IMR-90 (cell line): Measurements from ENCODE around the gene FHAD1. TPM values are rescaled to one million over a fixed set of nuclear protein-coding genes. Genes with fewer than 3 reads are reported as not detected.

Source experiments
- ATAC-seq: fragments of 200-7000 bp; cut with Tn5 transposase; 2 replicates; pipeline ENCODE4 v1.9.1; 2020; ENCODE audit warnings: low read depth, mild to moderate bottlenecking, moderate library complexity
- BruUV-seq: library from RNA; stranded (reverse); fragments of 400-500 nt; replicated peaks from 2 replicates; lab custom pipeline; 2021; lab: Mats Ljungman, UMichigan
- CTCF ChIA-PET: fragments of 300-600 bp; formaldehyde crosslinking; extraction: SDS; loops from one replicate; lab custom pipeline; 2021; ENCODE audit warnings: antibody characterized with exemption; lab: Yijun Ruan, JAX
- POLR2A ChIA-PET: fragments of 300-600 bp; sonication (Branson Sonifier 250); formaldehyde crosslinking; loops from one replicate; lab custom pipeline; 2022; ENCODE audit warnings: antibody characterized with exemption; ENCODE audit not compliant: unreplicated experiment; lab: Charles Lee
- DNase-seq: peaks from one replicate; pipeline ENCODE4 v3.0.0; 2013
- H2AFZ ChIP-seq: replicated peaks from 2 replicates; pipeline ENCODE3; 2013; ENCODE audit warnings: low read length, mild to moderate bottlenecking; ENCODE audit not compliant: poor library complexity
- H2AK5ac ChIP-seq: 2 replicates; pipeline ENCODE4 v1.6.1; 2013; ENCODE audit warnings: low read depth, low read length, inconsistent platforms
- H2AK9ac ChIP-seq: replicated peaks from 2 replicates; pipeline ENCODE3; 2013; ENCODE audit warnings: mild to moderate bottlenecking, low read depth, low read length, moderate library complexity; ENCODE audit not compliant: poor library complexity
- H2BK120ac ChIP-seq: 2 replicates; pipeline ENCODE4 v1.6.1; 2013; ENCODE audit warnings: low read depth, low read length, inconsistent platforms
- H2BK15ac ChIP-seq: 3 replicates; pipeline ENCODE4 v1.6.1; 2013; ENCODE audit warnings: low read depth, low read length, inconsistent platforms
- H2BK20ac ChIP-seq: 2 replicates; pipeline ENCODE4 v1.6.1; 2013; ENCODE audit warnings: low read depth, mild to moderate bottlenecking, inconsistent platforms, low read length, moderate library complexity
- H2BK5ac ChIP-seq: 2 replicates; pipeline ENCODE4 v1.6.1; 2013; ENCODE audit warnings: mild to moderate bottlenecking, low read depth, low read length, inconsistent platforms; ENCODE audit not compliant: poor library complexity, severe bottlenecking
- H3K14ac ChIP-seq: replicated peaks from 2 replicates; pipeline ENCODE4 v1.6.1; 2013; ENCODE audit warnings: low read depth, low read length, inconsistent platforms
- H3K18ac ChIP-seq: 2 replicates; pipeline ENCODE4 v1.6.1; 2013; ENCODE audit warnings: low read depth, low read length, control low read depth
- H3K23ac ChIP-seq: 2 replicates; pipeline ENCODE4 v1.6.1; 2013; ENCODE audit warnings: low read depth, low read length, inconsistent platforms
- H3K27ac ChIP-seq: 2 replicates; pipeline ENCODE4 v1.5.1; 2013; ENCODE audit warnings: mild to moderate bottlenecking, control low read depth, low read length; ENCODE audit not compliant: insufficient read depth
- H3K27me3 ChIP-seq: 2 replicates; pipeline ENCODE4 v1.6.1; 2013; ENCODE audit warnings: low read length; ENCODE audit not compliant: control insufficient read depth, insufficient read depth
- H3K36me3 ChIP-seq: 2 replicates; pipeline ENCODE4 v1.6.1; 2013; ENCODE audit warnings: low read length, mixed read lengths; ENCODE audit not compliant: control insufficient read depth, insufficient read depth
- H3K4ac ChIP-seq: 2 replicates; pipeline ENCODE4 v1.6.1; 2013; ENCODE audit warnings: low read depth, low read length, inconsistent platforms
- H3K4me1 ChIP-seq: 2 replicates; pipeline ENCODE4 v1.6.1; 2013; ENCODE audit warnings: low read length, mixed read lengths; ENCODE audit not compliant: control insufficient read depth, insufficient read depth
- H3K4me2 ChIP-seq: 2 replicates; pipeline ENCODE4 v1.6.1; 2013; ENCODE audit warnings: low read depth, mild to moderate bottlenecking, control low read depth, low read length, moderate library complexity
- H3K4me3 ChIP-seq: 2 replicates; pipeline ENCODE4 v1.5.1; 2013; ENCODE audit warnings: low read depth, mild to moderate bottlenecking, control low read depth, low read length, moderate library complexity; ENCODE audit not compliant: insufficient read depth
- H3K56ac ChIP-seq: 2 replicates; pipeline ENCODE4 v1.6.1; 2013; ENCODE audit warnings: low read length, inconsistent platforms; ENCODE audit not compliant: insufficient read depth; ENCODE audit errors: extremely low read depth
- H3K79me1 ChIP-seq, 2 experiments: 2 replicates each; pipeline ENCODE4 v1.6.1; 2013; ENCODE audit warnings: low read length in 2 of 2, inconsistent platforms in 1 of 2, low read depth in 1 of 2
- H3K9ac ChIP-seq: 2 replicates; pipeline ENCODE4 v1.6.1; 2013; ENCODE audit warnings: low read depth, low read length, control low read depth
- H3K9me1 ChIP-seq: 2 replicates; pipeline ENCODE4 v1.6.1; 2013; ENCODE audit warnings: low read length, inconsistent platforms; ENCODE audit not compliant: insufficient read depth
- H3K9me3 ChIP-seq: 2 replicates; pipeline ENCODE4 v1.6.1; 2013; ENCODE audit warnings: low read length; ENCODE audit not compliant: control insufficient read depth, insufficient read depth
- H4K20me1 ChIP-seq: 2 replicates; pipeline ENCODE4 v1.6.1; 2013; ENCODE audit warnings: low read length, inconsistent platforms; ENCODE audit not compliant: insufficient read depth
- H4K5ac ChIP-seq: 2 replicates; pipeline ENCODE4 v1.6.1; 2013; ENCODE audit warnings: mild to moderate bottlenecking, low read depth, low read length, control low read depth
- H4K8ac ChIP-seq, 2 experiments: 2 replicates each; pipeline ENCODE4 v1.6.1; 2013; ENCODE audit warnings: low read depth in 2 of 2, low read length in 2 of 2, control low read depth in 1 of 2, inconsistent platforms in 1 of 2
- H4K91ac ChIP-seq: 2 replicates; pipeline ENCODE4 v1.6.1; 2013; ENCODE audit warnings: low read depth, low read length, inconsistent platforms; ENCODE audit not compliant: insufficient read depth
- MXI1 ChIP-seq: IDR thresholded peaks from 2 replicates; pipeline ENCODE4 v1.6.1; 2012; ENCODE audit warnings: low read depth, mild to moderate bottlenecking, low read length, moderate library complexity, borderline replicate concordance
- RAD21 ChIP-seq: IDR thresholded peaks from 2 replicates; pipeline ENCODE4 v1.6.1; 2012; ENCODE audit warnings: low read length, improper control_type of control experiment
- SMC3 ChIP-seq: fragments of 150-350 bp; IDR thresholded peaks from 2 replicates; pipeline ENCODE4 v1.6.1; 2016; ENCODE audit warnings: low read depth, mild to moderate bottlenecking, antibody characterized with exemption, low read length, moderate library complexity
- WGBS, 2 experiments: methylation state at CpG; one replicate each; pipeline versions ENCODE4 v1.1.5 to v1.1.7; 2013; ENCODE audit warnings: missing lambda C conversion rate in 2 of 2; ENCODE audit not compliant: insufficient read length in 1 of 2; ENCODE audit errors: extremely low coverage in 2 of 2; 5-methylcytosine and 5-hydroxymethylcytosine counted together
- dilution Hi-C: fragments of 300-500 bp; cut with HindIII; formaldehyde crosslinking; loops from one replicate; pipeline ENCODE4 v1.14.3; 2018; ENCODE audit warnings: low sequenced_read_pairs; ENCODE audit not compliant: unreplicated experiment
- in situ Hi-C: fragments of 300-500 bp; cut with MboI; formaldehyde crosslinking; loops from 3 replicates; pipeline ENCODE4 v1.14.3; 2019; ENCODE audit warnings: low sequenced_read_pairs, inconsistent platforms, mixed read lengths
- intact Hi-C: fragments of 100-400 bp; cut with micrococcal nuclease; formaldehyde crosslinking; loops from 2 replicates; pipeline ENCODE4 v1.10.0; 2022
- polyA plus RNA-seq, 3 experiments: library from polyadenylated mRNA; depleted of rRNA; stranded (reverse); fragments of >200 nt; gene quantifications; 2 replicates each; pipeline ENCODE4 v1.2.3, GENCODE V29; 2012; ENCODE audit warnings: low replicate concordance in 1 of 3
- total RNA-seq: library from RNA; depleted of rRNA; stranded (reverse); fragments of >200 nt; gene quantifications from 2 replicates; pipeline ENCODE4 v1.2.3, GENCODE V29; 2012

Gene FHAD1
- total and polyA plus RNA-seq, 2 of the 4 experiments (the other 2 are of a cell fraction), result not detected

- Histone ChIP-seq H3K79me1 (peaks cover 20 to 83% of the 10 kb centered on the region in 2 experiments; a peak in 3 of 4 replicates), H3K4me3 (no peak overlapping the region), H3K4me1 (peaks cover 18% of the 10 kb centered on the region), H4K8ac (no peak overlapping the region), H4K91ac (no peak overlapping the region), H3K14ac (no peak overlapping the region), H2BK20ac (no peak overlapping the region), H2BK5ac (no peak overlapping the region), H3K9ac (no peak overlapping the region), H3K56ac (no peak overlapping the region), H3K27me3 (no peaks in the 10 kb centered on the region), H2BK120ac (no peak overlapping the region), H3K9me1 (peaks cover 17% of the 10 kb centered on the region), H2AK5ac (no peak overlapping the region), H3K18ac (no peak overlapping the region), H2BK15ac (no peak overlapping the region), H3K9me3 (no peaks in the 10 kb centered on the region), H2AFZ (no peak overlapping the region), H4K20me1 (peaks cover 32% of the 10 kb centered on the region), H2AK9ac (no peak overlapping the region), H3K27ac (no peak overlapping the region), H4K5ac (no peak overlapping the region), H3K4me2 (no peak overlapping the region), H3K4ac (no peak overlapping the region), H3K36me3 (peaks cover 4% of the 10 kb centered on the region), H3K23ac (no peak overlapping the region)
- ChIA-PET POLR2A (no interaction called here), CTCF (interaction anchor here (1.7 kb wide), 1 partner anchor 10 kb away, joined by 5 read pairs; no protein-coding TSS in a partner anchor)
- intact Hi-C loops, result no loop called here
- in situ Hi-C loops, result loop anchor here (10.0 kb wide), 1 partner anchor 266 kb away; the partner anchor contains the start of gene TMEM51
- ATAC-seq, result no peak
- BruUV-seq, result no TSS peak
- DNase-seq, result no peak
- WGBS, 2 experiments, result 96% methylated on average over 4 of the region's 8 CpGs; no CpG with 5 or more reads in 1 of the 2 experiments
- TF ChIP-seq SMC3 (no peak), RAD21 (no peak), MXI1 (no peak)
- dilution Hi-C loops, result no loop called here
These were observed 173.9 kb downstream of the FHAD1 start for GRCh38 chr1:15420853-15421465.
